HG03139 (cell line): ENCODE data around the gene GAGE12E.
"Not testable (repeated sequence)": the region's sequence is repeated elsewhere in the genome, so short reads cannot be mapped to it uniquely, and the experiment has no call there.

Experiments used
- ATAC-seq: cut with Tn5 transposase; IDR thresholded peaks from one replicate; pipeline ENCODE4 v1.9.1; 2021; ENCODE audit not compliant: unreplicated experiment

GAGE12E gene, protein sequence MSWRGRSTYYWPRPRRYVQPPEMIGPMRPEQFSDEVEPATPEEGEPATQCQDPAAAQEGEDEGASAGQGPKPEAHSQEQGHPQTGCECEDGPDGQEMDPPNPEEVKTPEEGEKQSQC

DNA sequence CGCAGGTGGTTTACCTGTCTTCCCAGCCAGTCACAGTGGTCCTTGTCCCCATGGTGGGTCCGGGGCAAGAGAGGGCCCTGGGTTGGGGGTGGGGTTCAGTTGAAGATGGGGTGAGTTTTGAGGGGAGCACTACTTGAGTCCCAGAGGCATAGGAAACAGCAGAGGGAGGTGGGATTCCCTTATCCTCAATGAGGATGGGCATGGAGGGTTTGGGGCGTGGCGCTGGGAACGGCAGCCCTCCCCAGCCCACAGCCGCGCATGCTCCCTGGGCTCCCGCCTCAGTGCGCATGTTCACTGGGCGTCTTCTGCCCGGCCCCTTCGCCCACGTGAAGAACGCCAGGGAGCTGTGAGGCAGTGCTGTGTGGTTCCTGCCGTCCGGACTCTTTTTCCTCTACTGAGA is at the start of gene GAGE12E:
TSS of gene GAGE12E (plus strand) at position 301 of the 400 bp plus-strand sequence. CDS start 1,155 bp downstream, outside the sequence.
- ATAC-seq: not testable (repeated sequence)

DNA sequence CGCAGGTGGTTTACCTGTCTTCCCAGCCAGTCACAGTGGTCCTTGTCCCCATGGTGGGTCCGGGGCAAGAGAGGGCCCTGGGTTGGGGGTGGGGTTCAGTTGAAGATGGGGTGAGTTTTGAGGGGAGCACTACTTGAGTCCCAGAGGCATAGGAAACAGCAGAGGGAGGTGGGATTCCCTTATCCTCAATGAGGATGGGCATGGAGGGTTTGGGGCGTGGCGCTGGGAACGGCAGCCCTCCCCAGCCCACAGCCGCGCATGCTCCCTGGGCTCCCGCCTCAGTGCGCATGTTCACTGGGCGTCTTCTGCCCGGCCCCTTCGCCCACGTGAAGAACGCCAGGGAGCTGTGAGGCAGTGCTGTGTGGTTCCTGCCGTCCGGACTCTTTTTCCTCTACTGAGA is 19.2 kb upstream of the GAGE12E start, which contains the start of gene GAGE12C:
TSS of gene GAGE12C (plus strand) at position 301 of the 400 bp plus-strand sequence. CDS start 1,155 bp downstream, outside the sequence.
- ATAC-seq: not testable (repeated sequence)

DNA sequence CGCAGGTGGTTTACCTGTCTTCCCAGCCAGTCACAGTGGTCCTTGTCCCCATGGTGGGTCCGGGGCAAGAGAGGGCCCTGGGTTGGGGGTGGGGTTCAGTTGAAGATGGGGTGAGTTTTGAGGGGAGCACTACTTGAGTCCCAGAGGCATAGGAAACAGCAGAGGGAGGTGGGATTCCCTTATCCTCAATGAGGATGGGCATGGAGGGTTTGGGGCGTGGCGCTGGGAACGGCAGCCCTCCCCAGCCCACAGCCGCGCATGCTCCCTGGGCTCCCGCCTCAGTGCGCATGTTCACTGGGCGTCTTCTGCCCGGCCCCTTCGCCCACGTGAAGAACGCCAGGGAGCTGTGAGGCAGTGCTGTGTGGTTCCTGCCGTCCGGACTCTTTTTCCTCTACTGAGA is 9.7 kb upstream of the GAGE12E start, which contains the start of gene GAGE12D:
TSS of gene GAGE12D (plus strand) at position 301 of the 400 bp plus-strand sequence. CDS start 1,155 bp downstream, outside the sequence.
- ATAC-seq: not testable (repeated sequence)

DNA sequence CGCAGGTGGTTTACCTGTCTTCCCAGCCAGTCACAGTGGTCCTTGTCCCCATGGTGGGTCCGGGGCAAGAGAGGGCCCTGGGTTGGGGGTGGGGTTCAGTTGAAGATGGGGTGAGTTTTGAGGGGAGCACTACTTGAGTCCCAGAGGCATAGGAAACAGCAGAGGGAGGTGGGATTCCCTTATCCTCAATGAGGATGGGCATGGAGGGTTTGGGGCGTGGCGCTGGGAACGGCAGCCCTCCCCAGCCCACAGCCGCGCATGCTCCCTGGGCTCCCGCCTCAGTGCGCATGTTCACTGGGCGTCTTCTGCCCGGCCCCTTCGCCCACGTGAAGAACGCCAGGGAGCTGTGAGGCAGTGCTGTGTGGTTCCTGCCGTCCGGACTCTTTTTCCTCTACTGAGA is 9.5 kb downstream of the GAGE12E start, which contains the start of gene GAGE12F:
TSS of gene GAGE12F (plus strand) at position 301 of the 400 bp plus-strand sequence. CDS start 1,155 bp downstream, outside the sequence.
- ATAC-seq: not testable (repeated sequence)

DNA sequence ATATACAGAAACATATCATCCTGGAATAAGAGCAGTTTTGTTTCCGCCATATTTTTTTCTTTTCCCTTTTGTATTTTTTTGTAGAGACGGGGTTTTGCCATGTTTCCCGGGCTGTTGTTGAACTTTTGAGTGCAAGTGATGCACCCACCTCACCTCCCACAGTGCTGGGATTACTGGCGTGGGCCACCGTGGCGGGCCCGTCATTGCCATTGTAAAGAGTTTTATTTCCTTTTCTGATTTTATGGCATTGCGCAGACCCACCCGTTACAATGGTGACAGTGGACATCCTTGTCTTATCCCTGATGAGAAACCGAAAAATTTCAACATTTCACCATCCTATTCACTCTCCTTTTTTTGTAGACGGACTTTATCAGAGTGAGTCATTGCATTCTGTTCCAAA is 17.6 kb downstream of the GAGE12E start:
- not testable (repeated sequence) for ATAC-seq

DNA sequence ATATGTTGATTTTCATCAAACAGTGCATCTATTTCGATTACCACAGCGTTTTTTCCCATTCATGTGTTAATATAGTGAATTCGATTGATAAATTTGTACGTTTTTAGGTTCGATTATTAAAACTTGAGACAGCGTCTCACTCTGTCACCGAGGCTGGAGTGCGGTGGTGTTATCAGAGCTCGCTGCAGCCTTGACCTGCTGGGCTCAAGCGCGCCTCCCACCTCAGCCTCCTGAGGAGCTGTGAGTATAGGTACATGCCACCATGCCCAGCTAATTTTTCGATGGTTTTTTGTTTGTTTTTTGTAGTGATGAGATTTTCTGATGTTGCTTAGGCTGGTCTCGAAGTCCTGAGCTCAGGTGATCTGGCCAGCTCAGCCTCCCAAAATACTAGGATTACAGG is 18.1 kb downstream of the GAGE12E start:
- not testable (repeated sequence) for ATAC-seq

DNA sequence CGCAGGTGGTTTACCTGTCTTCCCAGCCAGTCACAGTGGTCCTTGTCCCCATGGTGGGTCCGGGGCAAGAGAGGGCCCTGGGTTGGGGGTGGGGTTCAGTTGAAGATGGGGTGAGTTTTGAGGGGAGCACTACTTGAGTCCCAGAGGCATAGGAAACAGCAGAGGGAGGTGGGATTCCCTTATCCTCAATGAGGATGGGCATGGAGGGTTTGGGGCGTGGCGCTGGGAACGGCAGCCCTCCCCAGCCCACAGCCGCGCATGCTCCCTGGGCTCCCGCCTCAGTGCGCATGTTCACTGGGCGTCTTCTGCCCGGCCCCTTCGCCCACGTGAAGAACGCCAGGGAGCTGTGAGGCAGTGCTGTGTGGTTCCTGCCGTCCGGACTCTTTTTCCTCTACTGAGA is 19.0 kb downstream of the GAGE12E start, which contains the start of gene GAGE12G:
TSS of gene GAGE12G (plus strand) at position 301 of the 400 bp plus-strand sequence. CDS start 1,155 bp downstream, outside the sequence.
- ATAC-seq: not testable (repeated sequence)

DNA sequence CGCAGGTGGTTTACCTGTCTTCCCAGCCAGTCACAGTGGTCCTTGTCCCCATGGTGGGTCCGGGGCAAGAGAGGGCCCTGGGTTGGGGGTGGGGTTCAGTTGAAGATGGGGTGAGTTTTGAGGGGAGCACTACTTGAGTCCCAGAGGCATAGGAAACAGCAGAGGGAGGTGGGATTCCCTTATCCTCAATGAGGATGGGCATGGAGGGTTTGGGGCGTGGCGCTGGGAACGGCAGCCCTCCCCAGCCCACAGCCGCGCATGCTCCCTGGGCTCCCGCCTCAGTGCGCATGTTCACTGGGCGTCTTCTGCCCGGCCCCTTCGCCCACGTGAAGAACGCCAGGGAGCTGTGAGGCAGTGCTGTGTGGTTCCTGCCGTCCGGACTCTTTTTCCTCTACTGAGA is 28.6 kb downstream of the GAGE12E start, which contains the start of gene GAGE12H:
TSS of gene GAGE12H (plus strand) at position 301 of the 400 bp plus-strand sequence. CDS start 1,155 bp downstream, outside the sequence.
- not testable (repeated sequence) for ATAC-seq

DNA sequence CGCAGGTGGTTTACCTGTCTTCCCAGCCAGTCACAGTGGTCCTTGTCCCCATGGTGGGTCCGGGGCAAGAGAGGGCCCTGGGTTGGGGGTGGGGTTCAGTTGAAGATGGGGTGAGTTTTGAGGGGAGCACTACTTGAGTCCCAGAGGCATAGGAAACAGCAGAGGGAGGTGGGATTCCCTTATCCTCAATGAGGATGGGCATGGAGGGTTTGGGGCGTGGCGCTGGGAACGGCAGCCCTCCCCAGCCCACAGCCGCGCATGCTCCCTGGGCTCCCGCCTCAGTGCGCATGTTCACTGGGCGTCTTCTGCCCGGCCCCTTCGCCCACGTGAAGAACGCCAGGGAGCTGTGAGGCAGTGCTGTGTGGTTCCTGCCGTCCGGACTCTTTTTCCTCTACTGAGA is 38.1 kb downstream of the GAGE12E start, which contains the start of gene GAGE2A:
TSS of gene GAGE2A (plus strand) at position 301 of the 400 bp plus-strand sequence. CDS start 1,155 bp downstream, outside the sequence.
- ATAC-seq: not testable (repeated sequence)

DNA sequence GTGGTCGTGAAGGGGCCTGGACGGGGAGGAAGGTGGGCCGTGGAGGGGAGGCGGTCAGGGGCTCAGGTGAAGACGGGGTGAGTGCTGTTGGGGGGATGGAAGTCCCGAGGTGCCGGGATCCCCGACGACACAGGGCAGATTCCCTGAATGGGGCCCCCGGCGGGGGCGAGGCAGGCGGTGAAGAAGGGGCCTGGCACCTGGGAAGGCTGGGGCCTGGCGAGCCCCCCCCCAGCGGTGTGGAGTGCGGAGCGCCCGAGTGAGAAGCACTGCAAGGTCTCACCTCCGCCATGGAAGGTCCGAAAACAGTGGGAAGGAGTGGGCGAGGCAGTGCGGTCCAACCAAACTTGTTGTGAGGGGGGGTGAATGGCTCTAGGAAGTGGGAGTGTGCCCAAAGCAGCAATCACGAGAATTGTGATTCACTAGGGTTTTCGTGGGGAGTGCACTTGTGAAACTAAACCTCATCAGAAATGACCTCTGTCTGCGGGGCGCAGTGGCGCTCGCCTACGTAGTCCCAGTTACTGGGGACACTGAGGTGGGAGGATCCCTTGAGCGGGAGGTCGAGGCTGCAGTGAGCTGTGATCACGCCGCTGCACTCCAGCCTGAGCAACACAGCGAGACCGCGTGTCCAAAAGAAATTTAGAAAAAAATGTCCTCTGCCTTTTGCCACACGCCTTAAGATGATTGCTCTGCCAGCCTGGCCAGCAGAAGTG is 38.8 kb downstream of the GAGE12E start:
- ATAC-seq: not testable (repeated sequence)

DNA sequence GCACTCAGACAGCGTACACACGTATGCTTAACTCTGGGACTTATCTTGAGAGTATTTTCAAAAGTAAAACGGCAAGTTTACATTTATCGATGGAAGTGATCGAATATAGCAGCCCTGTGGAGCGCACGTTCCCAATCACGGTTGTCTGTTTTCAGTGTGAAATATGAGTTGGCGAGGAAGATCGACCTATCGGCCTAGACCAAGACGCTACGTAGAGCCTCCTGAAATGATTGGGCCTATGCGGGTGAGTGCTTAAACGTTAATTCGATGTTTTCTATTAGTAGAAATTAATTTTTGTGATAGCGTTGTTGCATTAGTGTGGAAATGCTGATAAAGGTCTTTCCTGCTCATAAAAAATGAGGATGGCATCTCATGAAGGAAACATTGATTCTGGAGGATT is 39.4 kb downstream of the GAGE12E start:
- not testable (repeated sequence) for ATAC-seq

DNA sequence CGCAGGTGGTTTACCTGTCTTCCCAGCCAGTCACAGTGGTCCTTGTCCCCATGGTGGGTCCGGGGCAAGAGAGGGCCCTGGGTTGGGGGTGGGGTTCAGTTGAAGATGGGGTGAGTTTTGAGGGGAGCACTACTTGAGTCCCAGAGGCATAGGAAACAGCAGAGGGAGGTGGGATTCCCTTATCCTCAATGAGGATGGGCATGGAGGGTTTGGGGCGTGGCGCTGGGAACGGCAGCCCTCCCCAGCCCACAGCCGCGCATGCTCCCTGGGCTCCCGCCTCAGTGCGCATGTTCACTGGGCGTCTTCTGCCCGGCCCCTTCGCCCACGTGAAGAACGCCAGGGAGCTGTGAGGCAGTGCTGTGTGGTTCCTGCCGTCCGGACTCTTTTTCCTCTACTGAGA is 47.6 kb downstream of the GAGE12E start, which contains the start of gene GAGE1:
TSS of gene GAGE1 (plus strand) at position 301 of the 400 bp plus-strand sequence. CDS start 1,155 bp downstream, outside the sequence.
- ATAC-seq: not testable (repeated sequence)
